GM12878 (cell line): ENCODE results near the gene MYCBPAP. TPM values are rescaled to one million over a fixed set of nuclear protein-coding genes. Genes with fewer than 3 reads are reported as not detected.

Experiments used
- BHLHE40 ChIP-seq, 2 experiments: fragments of 450-650 bp in 1 of 2; IDR thresholded peaks; 2 replicates each; pipeline ENCODE4 v1.6.1; 2011 to 2017; ENCODE audit warnings: low read depth in 2 of 2, borderline replicate concordance in 1 of 2, improper control_type of control experiment in 1 of 2, low read length in 1 of 2, mild to moderate bottlenecking in 1 of 2
- CBFB ChIP-seq: IDR thresholded peaks from 2 replicates; pipeline ENCODE4 v1.6.1; 2016; ENCODE audit warnings: antibody characterized with exemption, low read depth
- CHD4 ChIP-seq: fragments of 200-600 bp; sonication (generic); IDR thresholded peaks from 2 replicates; pipeline ENCODE4 v1.6.1; 2016; ENCODE audit warnings: mild to moderate bottlenecking
- E4F1 ChIP-seq: fragments of 450-650 bp; IDR thresholded peaks from 2 replicates; pipeline ENCODE4 v1.6.1; 2018; ENCODE audit warnings: borderline replicate concordance, mild to moderate bottlenecking; ENCODE audit not compliant: partially characterized antibody
- HDGF ChIP-seq: fragments of 450-650 bp; IDR thresholded peaks from 2 replicates; pipeline ENCODE4 v1.6.1; 2016; ENCODE audit warnings: antibody characterized with exemption
- NR2F1 ChIP-seq: fragments of 450-650 bp; conservative IDR thresholded peaks from 2 replicates; pipeline ENCODE4 v1.6.1; 2017; ENCODE audit warnings: mild to moderate bottlenecking
- PAX8 ChIP-seq: fragments of 450-650 bp; IDR thresholded peaks from 2 replicates; pipeline ENCODE4 v1.6.1; 2017; ENCODE audit warnings: mild to moderate bottlenecking, moderate library complexity
- POLR2A ChIP-seq: IDR thresholded peaks from 2 replicates; pipeline ENCODE4 v1.6.1; 2011; ENCODE audit warnings: low read depth, mild to moderate bottlenecking, low read length
- RAD51 ChIP-seq: fragments of 450-650 bp; IDR thresholded peaks from 2 replicates; pipeline ENCODE4 v1.6.1; 2016; ENCODE audit warnings: moderate library complexity, mild to moderate bottlenecking, inconsistent platforms
- RB1 ChIP-seq: fragments of 450-650 bp; formaldehyde crosslinking; IDR thresholded peaks from 2 replicates; pipeline ENCODE4 v1.6.1; 2017; ENCODE audit warnings: mild to moderate bottlenecking, borderline replicate concordance
- RBBP5 ChIP-seq: fragments of 200-600 bp; sonication (generic); conservative IDR thresholded peaks from 2 replicates; pipeline ENCODE4 v1.6.1; 2016
- RFX5 ChIP-seq: IDR thresholded peaks from 2 replicates; pipeline ENCODE4 v1.6.1; 2011; ENCODE audit warnings: low read depth, low read length, improper control_type of control experiment
- SMC3 ChIP-seq: IDR thresholded peaks from 2 replicates; pipeline ENCODE4 v1.6.1; 2011; ENCODE audit warnings: low read length, improper control_type of control experiment, borderline replicate concordance
- SREBF1 ChIP-seq: IDR thresholded peaks from 2 replicates; pipeline ENCODE4 v1.6.1; 2012; ENCODE audit warnings: mild to moderate bottlenecking, low read length
- SRF ChIP-seq, 2 experiments: IDR thresholded peaks; 2 replicates each; pipeline ENCODE4 v1.6.1; 2011; ENCODE audit warnings: low read depth in 2 of 2, low read length in 2 of 2, mild to moderate bottlenecking in 1 of 2, moderate library complexity in 1 of 2
- STAT1 ChIP-seq: fragments of 450-650 bp; conservative IDR thresholded peaks from 2 replicates; pipeline ENCODE4 v1.6.1; 2014; ENCODE audit warnings: antibody characterized with exemption, mild to moderate bottlenecking
- TAF1 ChIP-seq: IDR thresholded peaks from 2 replicates; pipeline ENCODE4 v1.6.1; 2011; ENCODE audit warnings: mild to moderate bottlenecking, low read depth, low read length, borderline replicate concordance
- USF2 ChIP-seq: IDR thresholded peaks from 2 replicates; pipeline ENCODE4 v1.6.1; 2011; ENCODE audit warnings: low read depth, low read length, improper control_type of control experiment, borderline replicate concordance
- YBX1 ChIP-seq: fragments of 450-650 bp; IDR thresholded peaks from 2 replicates; pipeline ENCODE4 v1.6.1; 2016; ENCODE audit warnings: antibody characterized with exemption
- ZNF384 ChIP-seq: IDR thresholded peaks from 2 replicates; pipeline ENCODE4 v1.6.1; 2012; ENCODE audit warnings: low read depth, mild to moderate bottlenecking, low read length, improper control_type of control experiment, borderline replicate concordance
- ZSCAN29 ChIP-seq: fragments of 450-650 bp; IDR thresholded peaks from 2 replicates; pipeline ENCODE4 v1.6.1; 2017; ENCODE audit warnings: mild to moderate bottlenecking, moderate library complexity
- ZZZ3 ChIP-seq: IDR thresholded peaks from 2 replicates; pipeline ENCODE4 v1.6.1; 2011; ENCODE audit warnings: low read depth; ENCODE audit not compliant: control insufficient read depth, insufficient read length
- polyA plus RNA-seq, 11 experiments: library from polyadenylated mRNA; depleted of rRNA in 4 of 11; unstranded in 6 of 11; stranded (reverse) in 5 of 11; fragments of >200 nt; fragmentation: Nextera tagmentation in 4 of 11; fragmentation: Illumina TruSeq in 1 of 11; extraction: Ambion mirVana in 4 of 11; extraction: Trizol in 1 of 11; gene quantifications; 1 replicate in 1 of 11; 2 replicates in 10 of 11; pipeline versions ENCODE4 v1.2.1 to v1.2.3, GENCODE V29; 2011 to 2016; ENCODE audit warnings: inconsistent platforms in 2 of 11, missing spikeins in 2 of 11, low read depth in 1 of 11
- total RNA-seq, 4 experiments: library from RNA; depleted of rRNA in 3 of 4; stranded (reverse); fragments of >200 nt in 3 of 4; fragmentation: Illumina TruSeq in 1 of 4; extraction: Trizol in 1 of 4; gene quantifications; 2 replicates each; pipeline versions ENCODE4 v1.2.1 to v1.2.3, GENCODE V29; 2013 to 2021
- TF ChIP-seq, protein P1 (sequence below): fragments of 450-650 bp; formaldehyde crosslinking; IDR thresholded peaks from 2 replicates; pipeline ENCODE4 v1.4.0; 2020; ENCODE audit warnings: mild to moderate bottlenecking, moderate library complexity
- TF ChIP-seq, protein P2 (sequence below): fragments of 450-650 bp; formaldehyde crosslinking; IDR thresholded peaks from 2 replicates; pipeline ENCODE4 v1.5.0; 2022; ENCODE audit warnings: mild to moderate bottlenecking, missing genetic modification characterization

The MYCBPAP gene
- total and polyA plus RNA-seq, 10 of the 15 experiments (the other 5 are each of a cell fraction or from before 2014, with no cell fraction given), result 0.23 to 2.7 (median 1.5) TPM

- TF ChIP-seq, protein P1, sequence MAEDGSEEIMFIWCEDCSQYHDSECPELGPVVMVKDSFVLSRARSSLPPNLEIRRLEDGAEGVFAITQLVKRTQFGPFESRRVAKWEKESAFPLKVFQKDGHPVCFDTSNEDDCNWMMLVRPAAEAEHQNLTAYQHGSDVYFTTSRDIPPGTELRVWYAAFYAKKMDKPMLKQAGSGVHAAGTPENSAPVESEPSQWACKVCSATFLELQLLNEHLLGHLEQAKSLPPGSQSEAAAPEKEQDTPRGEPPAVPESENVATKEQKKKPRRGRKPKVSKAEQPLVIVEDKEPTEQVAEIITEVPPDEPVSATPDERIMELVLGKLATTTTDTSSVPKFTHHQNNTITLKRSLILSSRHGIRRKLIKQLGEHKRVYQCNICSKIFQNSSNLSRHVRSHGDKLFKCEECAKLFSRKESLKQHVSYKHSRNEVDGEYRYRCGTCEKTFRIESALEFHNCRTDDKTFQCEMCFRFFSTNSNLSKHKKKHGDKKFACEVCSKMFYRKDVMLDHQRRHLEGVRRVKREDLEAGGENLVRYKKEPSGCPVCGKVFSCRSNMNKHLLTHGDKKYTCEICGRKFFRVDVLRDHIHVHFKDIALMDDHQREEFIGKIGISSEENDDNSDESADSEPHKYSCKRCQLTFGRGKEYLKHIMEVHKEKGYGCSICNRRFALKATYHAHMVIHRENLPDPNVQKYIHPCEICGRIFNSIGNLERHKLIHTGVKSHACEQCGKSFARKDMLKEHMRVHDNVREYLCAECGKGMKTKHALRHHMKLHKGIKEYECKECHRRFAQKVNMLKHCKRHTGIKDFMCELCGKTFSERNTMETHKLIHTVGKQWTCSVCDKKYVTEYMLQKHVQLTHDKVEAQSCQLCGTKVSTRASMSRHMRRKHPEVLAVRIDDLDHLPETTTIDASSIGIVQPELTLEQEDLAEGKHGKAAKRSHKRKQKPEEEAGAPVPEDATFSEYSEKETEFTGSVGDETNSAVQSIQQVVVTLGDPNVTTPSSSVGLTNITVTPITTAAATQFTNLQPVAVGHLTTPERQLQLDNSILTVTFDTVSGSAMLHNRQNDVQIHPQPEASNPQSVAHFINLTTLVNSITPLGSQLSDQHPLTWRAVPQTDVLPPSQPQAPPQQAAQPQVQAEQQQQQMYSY (CRISPR knock-in tag), result no peak
- TF ChIP-seq USF2 (no peak), ZSCAN29 (no peak), E4F1 (no peak), SMC3 (no peak), NR2F1 (peak; percentile 60), CHD4 (no peak), RBBP5 (no peak), CBFB (no peak), ZZZ3 (no peak), POLR2A (no peak), HDGF (no peak), SREBF1 (no peak), RFX5 (no peak), TAF1 (no peak), PAX8 (no peak), SRF (IDR thresholded peaks at IDR 0.05; ENCODE audit: low read depth in 2 of 2, low read length in 2 of 2) (no peak), YBX1 (no peak), ZNF384 (no peak), RAD51 (no peak), RB1 (no peak), STAT1 (no peak), BHLHE40 (IDR thresholded peaks at IDR 0.05; ENCODE audit: borderline replicate concordance in 1 of 2, low read depth in 2 of 2, low read length in 1 of 2) (peak; percentile 27 to 53; a peak in 1 of 4 replicates)
- TF ChIP-seq, protein P2, sequence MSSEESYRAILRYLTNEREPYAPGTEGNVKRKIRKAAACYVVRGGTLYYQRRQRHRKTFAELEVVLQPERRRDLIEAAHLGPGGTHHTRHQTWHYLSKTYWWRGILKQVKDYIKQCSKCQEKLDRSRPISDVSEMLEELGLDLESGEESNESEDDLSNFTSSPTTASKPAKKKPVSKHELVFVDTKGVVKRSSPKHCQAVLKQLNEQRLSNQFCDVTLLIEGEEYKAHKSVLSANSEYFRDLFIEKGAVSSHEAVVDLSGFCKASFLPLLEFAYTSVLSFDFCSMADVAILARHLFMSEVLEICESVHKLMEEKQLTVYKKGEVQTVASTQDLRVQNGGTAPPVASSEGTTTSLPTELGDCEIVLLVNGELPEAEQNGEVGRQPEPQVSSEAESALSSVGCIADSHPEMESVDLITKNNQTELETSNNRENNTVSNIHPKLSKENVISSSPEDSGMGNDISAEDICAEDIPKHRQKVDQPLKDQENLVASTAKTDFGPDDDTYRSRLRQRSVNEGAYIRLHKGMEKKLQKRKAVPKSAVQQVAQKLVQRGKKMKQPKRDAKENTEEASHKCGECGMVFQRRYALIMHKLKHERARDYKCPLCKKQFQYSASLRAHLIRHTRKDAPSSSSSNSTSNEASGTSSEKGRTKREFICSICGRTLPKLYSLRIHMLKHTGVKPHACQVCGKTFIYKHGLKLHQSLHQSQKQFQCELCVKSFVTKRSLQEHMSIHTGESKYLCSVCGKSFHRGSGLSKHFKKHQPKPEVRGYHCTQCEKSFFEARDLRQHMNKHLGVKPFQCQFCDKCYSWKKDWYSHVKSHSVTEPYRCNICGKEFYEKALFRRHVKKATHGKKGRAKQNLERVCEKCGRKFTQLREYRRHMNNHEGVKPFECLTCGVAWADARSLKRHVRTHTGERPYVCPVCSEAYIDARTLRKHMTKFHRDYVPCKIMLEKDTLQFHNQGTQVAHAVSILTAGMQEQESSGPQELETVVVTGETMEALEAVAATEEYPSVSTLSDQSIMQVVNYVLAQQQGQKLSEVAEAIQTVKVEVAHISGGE (CRISPR knock-in tag), result no peak
Observed at GRCh38 chr17:50511058-50511457, 2.8 kb downstream of the MYCBPAP start (continued).
